GM06990 (cell line): ENCODE results near the gene ISLR2.

Source experiments
- DNase-seq: peaks from one replicate; pipeline ENCODE4 v3.0.0-alpha.2; 2011; ENCODE audit not compliant: insufficient read length; ENCODE audit errors: extremely low read depth
- H3K27me3 ChIP-seq: replicated peaks from 2 replicates; pipeline ENCODE4 v1.6.0; 2011; ENCODE audit warnings: low read length; ENCODE audit not compliant: control insufficient read depth, insufficient read depth
- H3K36me3 ChIP-seq: 2 replicates; pipeline ENCODE4 v1.5.1; 2011; ENCODE audit warnings: low read length; ENCODE audit not compliant: control insufficient read depth, insufficient read depth
- H3K4me3 ChIP-seq: replicated peaks from 2 replicates; pipeline ENCODE4 v1.5.1; 2011; ENCODE audit warnings: low read depth, mild to moderate bottlenecking, control low read depth, low read length
- TF ChIP-seq, protein P1 (sequence below): IDR thresholded peaks from 2 replicates; pipeline ENCODE4 v1.5.1; 2011; ENCODE audit warnings: low read length, control low read depth, mild to moderate bottlenecking, inconsistent platforms; ENCODE audit not compliant: insufficient read depth, poor library complexity, severe bottlenecking

The ISLR2 gene

GRCh38 chr15:74180881-74181602 lies 50.7 kb downstream of the ISLR2 start:
- peak; percentile 48 for DNase-seq
- no peaks in the 10 kb centered on the region for H3K36me3 ChIP-seq
- TF ChIP-seq, protein P1, sequence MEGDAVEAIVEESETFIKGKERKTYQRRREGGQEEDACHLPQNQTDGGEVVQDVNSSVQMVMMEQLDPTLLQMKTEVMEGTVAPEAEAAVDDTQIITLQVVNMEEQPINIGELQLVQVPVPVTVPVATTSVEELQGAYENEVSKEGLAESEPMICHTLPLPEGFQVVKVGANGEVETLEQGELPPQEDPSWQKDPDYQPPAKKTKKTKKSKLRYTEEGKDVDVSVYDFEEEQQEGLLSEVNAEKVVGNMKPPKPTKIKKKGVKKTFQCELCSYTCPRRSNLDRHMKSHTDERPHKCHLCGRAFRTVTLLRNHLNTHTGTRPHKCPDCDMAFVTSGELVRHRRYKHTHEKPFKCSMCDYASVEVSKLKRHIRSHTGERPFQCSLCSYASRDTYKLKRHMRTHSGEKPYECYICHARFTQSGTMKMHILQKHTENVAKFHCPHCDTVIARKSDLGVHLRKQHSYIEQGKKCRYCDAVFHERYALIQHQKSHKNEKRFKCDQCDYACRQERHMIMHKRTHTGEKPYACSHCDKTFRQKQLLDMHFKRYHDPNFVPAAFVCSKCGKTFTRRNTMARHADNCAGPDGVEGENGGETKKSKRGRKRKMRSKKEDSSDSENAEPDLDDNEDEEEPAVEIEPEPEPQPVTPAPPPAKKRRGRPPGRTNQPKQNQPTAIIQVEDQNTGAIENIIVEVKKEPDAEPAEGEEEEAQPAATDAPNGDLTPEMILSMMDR, result no peak
- 0 out of 2 replicates have a peak, but pooled peaks cover 1% of the 10 kb centered on the region for H3K27me3 ChIP-seq
- no peak overlapping the region for H3K4me3 ChIP-seq

DNA sequence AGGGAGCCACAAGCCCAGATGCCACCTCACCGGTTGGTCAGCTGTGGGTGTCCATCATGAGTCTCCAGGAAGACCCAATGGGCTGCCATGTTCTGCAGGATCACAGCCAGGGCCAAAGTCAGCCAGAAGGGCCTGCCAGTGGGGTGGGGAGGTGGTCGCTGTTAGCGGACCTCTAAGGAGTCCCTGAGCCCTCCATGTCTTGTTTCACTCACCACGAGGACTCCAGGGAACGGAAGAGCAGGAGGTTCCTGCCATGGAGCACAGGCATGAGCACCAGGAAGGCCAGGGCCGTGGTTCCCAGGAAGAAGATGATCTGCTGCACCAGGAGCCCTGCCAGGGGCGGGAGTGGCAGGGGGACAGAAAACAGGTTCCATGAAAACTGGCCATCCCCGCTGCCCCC lies 51.7 kb downstream of the ISLR2 start:
- no peak overlapping the region for H3K4me3 ChIP-seq
- 0 out of 2 replicates have a peak, but pooled peaks cover 1% of the 10 kb centered on the region for H3K27me3 ChIP-seq
- no peak for DNase-seq
- H3K36me3 ChIP-seq, result no peaks in the 10 kb centered on the region
- TF ChIP-seq, protein P1, result no peak

GRCh38 chr15:74184582-74185091 lies 54.3 kb downstream of the ISLR2 start:
- Histone ChIP-seq H3K27me3 (no peaks in the 10 kb centered on the region), H3K36me3 (no peaks in the 10 kb centered on the region), H3K4me3 (no peak overlapping the region)
- no peak for DNase-seq
- TF ChIP-seq, protein P1, result no peak

GRCh38 chr15:74185710-74186348 lies 55.4 kb downstream of the ISLR2 start:
- Histone ChIP-seq H3K27me3 (no peaks in the 10 kb centered on the region), H3K4me3 (no peak overlapping the region), H3K36me3 (no peaks in the 10 kb centered on the region)
- DNase-seq, result no peak
- TF ChIP-seq, protein P1, result no peak
